GM12864 (cell line): Measurements from ENCODE around the gene KCNMA1.
"Not testable (repeated sequence)": the region's sequence is repeated elsewhere in the genome, so short reads cannot be mapped to it uniquely, and the experiment has no call there.

Experiments
- DNase-seq: peaks from one replicate; pipeline ENCODE4 v3.0.0-alpha.2; 2011; ENCODE audit warnings: low read depth
- H3K4me3 ChIP-seq: 2 replicates; pipeline ENCODE4 v1.5.1; 2011; ENCODE audit warnings: mild to moderate bottlenecking, low read depth, low read length, control low read depth
- TF ChIP-seq, protein P1 (sequence below): IDR thresholded peaks from 2 replicates; pipeline ENCODE4 v1.5.1; 2011; ENCODE audit warnings: low read depth, mild to moderate bottlenecking, moderate library complexity, low read length, control low read depth, inconsistent platforms; ENCODE audit errors: missing control alignments

KCNMA1 gene

GRCh38 chr10:77347052-77347451, 290.6 kb downstream of the KCNMA1 start:
- H3K4me3 ChIP-seq, result no peak overlapping the region
- no peak for DNase-seq
- TF ChIP-seq, protein P1, sequence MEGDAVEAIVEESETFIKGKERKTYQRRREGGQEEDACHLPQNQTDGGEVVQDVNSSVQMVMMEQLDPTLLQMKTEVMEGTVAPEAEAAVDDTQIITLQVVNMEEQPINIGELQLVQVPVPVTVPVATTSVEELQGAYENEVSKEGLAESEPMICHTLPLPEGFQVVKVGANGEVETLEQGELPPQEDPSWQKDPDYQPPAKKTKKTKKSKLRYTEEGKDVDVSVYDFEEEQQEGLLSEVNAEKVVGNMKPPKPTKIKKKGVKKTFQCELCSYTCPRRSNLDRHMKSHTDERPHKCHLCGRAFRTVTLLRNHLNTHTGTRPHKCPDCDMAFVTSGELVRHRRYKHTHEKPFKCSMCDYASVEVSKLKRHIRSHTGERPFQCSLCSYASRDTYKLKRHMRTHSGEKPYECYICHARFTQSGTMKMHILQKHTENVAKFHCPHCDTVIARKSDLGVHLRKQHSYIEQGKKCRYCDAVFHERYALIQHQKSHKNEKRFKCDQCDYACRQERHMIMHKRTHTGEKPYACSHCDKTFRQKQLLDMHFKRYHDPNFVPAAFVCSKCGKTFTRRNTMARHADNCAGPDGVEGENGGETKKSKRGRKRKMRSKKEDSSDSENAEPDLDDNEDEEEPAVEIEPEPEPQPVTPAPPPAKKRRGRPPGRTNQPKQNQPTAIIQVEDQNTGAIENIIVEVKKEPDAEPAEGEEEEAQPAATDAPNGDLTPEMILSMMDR, result no peak

GRCh38 chr10:77341055-77341454, 296.6 kb downstream of the KCNMA1 start:
- no peak for DNase-seq
- TF ChIP-seq, protein P1, result no peak
- H3K4me3 ChIP-seq, result no peak overlapping the region

- DNase-seq, H3K4me3 ChIP-seq: not testable (repeated sequence)
Measured at GRCh38 chr10:77339872-77340271, 297.7 kb downstream of the KCNMA1 start.

GRCh38 chr10:77339166-77339565, 298.4 kb downstream of the KCNMA1 start:
- no peak overlapping the region for H3K4me3 ChIP-seq
- TF ChIP-seq, protein P1, result no peak
- DNase-seq, result no peak

GRCh38 chr10:77338143-77338542, 299.5 kb downstream of the KCNMA1 start:
- DNase-seq, result no peak
- TF ChIP-seq, protein P1, result no peak
- no peak overlapping the region for H3K4me3 ChIP-seq

DNA sequence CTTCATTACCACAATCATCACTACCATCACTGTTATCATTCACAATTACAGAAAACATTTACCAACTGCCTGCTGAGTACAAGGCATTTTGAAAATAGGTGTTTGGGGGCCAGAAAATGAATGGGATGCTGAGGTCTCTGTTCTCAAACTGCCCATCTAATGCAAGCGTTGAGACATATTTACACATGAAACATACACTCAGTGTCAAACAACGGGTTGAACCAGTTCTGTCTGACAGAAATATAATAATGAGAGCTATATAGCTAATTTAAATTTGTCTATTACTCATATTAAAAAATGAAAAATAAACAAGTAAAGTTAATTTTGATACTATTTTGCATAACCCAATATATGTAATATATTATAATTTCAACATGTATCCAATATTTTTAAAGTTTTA, 303.1 kb downstream of the KCNMA1 start:
- no peak overlapping the region for H3K4me3 ChIP-seq
- TF ChIP-seq, protein P1, result no peak
- DNase-seq, result no peak

GRCh38 chr10:77333610-77334340, 303.8 kb downstream of the KCNMA1 start:
- H3K4me3 ChIP-seq, result no peak overlapping the region
- no peak for DNase-seq
- TF ChIP-seq, protein P1, result no peak
